Measurements from ENCODE around the gene ZNF124. TPM values are rescaled to one million over a fixed set of nuclear protein-coding genes. Genes with fewer than 3 reads are reported as not detected.
"Not testable (repeated sequence)": the region's sequence is repeated elsewhere in the genome, so short reads cannot be mapped to it uniquely, and the experiment has no call there.

ZNF124 gene
- 10 to 100 TPM; 10.2 to 22.6 TPM for total RNA-seq

GRCh38 chr1:247171875-247172563 lies at the start of gene ZNF124:
ZNF124 (minus strand) TSS chr1:247172020; CDS start chr1:247171877, 143 bp downstream.
- not testable (repeated sequence) for H3K4me1 ChIP-seq; H3K27ac ChIP-seq; H3K9me3 ChIP-seq; H3K36me3 ChIP-seq; DNase-seq (ENCODE audit: low spot score); H3K27me3 ChIP-seq; H3K4me3 ChIP-seq

- H3K36me3 ChIP-seq; H3K4me1 ChIP-seq; H3K4me3 ChIP-seq; H3K27ac ChIP-seq; H3K27me3 ChIP-seq; DNase-seq (ENCODE audit: low spot score): not testable (repeated sequence)
- peaks cover 4 to 22% of the 10 kb centered on the region in 2 donors for H3K9me3 ChIP-seq
Observed at GRCh38 chr1:247220280-247220679, 48.5 kb upstream of the ZNF124 start.

- H3K36me3 ChIP-seq, result no peaks in the 10 kb centered on the region
- H3K4me1 ChIP-seq, result no peaks in the 10 kb centered on the region
- no peaks in the 10 kb centered on the region for H3K27me3 ChIP-seq
- no peak overlapping the region for H3K4me3 ChIP-seq
- TF ChIP-seq CTCF (IDR thresholded peaks at IDR 0.05), result no peak
- H3K27ac ChIP-seq, result no peak overlapping the region
- no peak for DNase-seq (ENCODE audit: low spot score)
- peaks cover 0 to under 1% of the 10 kb centered on the region in 2 donors for H3K9me3 ChIP-seq
Observed at GRCh38 chr1:247218121-247218651, 46.4 kb upstream of the ZNF124 start.

GRCh38 chr1:247216261-247216660 lies 44.4 kb upstream of the ZNF124 start:
- H3K4me3 ChIP-seq, result no peak overlapping the region
- no peak for TF ChIP-seq CTCF (IDR thresholded peaks at IDR 0.05)
- H3K27me3 ChIP-seq, result no peaks in the 10 kb centered on the region
- no peaks in the 10 kb centered on the region for H3K9me3 ChIP-seq
- H3K36me3 ChIP-seq, result no peaks in the 10 kb centered on the region
- no peak for DNase-seq (ENCODE audit: low spot score)
- no peaks in the 10 kb centered on the region for H3K4me1 ChIP-seq
- H3K27ac ChIP-seq, result no peak overlapping the region

- Histone ChIP-seq H3K36me3 (no peaks in the 10 kb centered on the region), H3K9me3 (no peaks in the 10 kb centered on the region), H3K27ac (no peak overlapping the region), H3K4me3 (no peak overlapping the region), H3K27me3 (no peaks in the 10 kb centered on the region), H3K4me1 (peaks cover 0 to 11% of the 10 kb centered on the region in 2 donors)
- TF ChIP-seq CTCF (IDR thresholded peaks at IDR 0.05), result no peak
- DNase-seq (ENCODE audit: low spot score), result no peak
Observed at GRCh38 chr1:247212627-247213617, 41.1 kb upstream of the ZNF124 start.

GRCh38 chr1:247212012-247212411 lies 40.2 kb upstream of the ZNF124 start:
- H3K4me1 ChIP-seq, result peaks cover 0 to 11% of the 10 kb centered on the region in 2 donors
- H3K27me3 ChIP-seq, result no peaks in the 10 kb centered on the region
- TF ChIP-seq CTCF (IDR thresholded peaks at IDR 0.05), result no peak
- H3K27ac ChIP-seq, result no peak overlapping the region
- DNase-seq (ENCODE audit: low spot score), result no peak
- H3K9me3 ChIP-seq, result no peaks in the 10 kb centered on the region
- no peak overlapping the region for H3K4me3 ChIP-seq
- no peaks in the 10 kb centered on the region for H3K36me3 ChIP-seq

Measured in right atrium auricular region (tissue), 2 donors.